GM19467 (cell line): ENCODE data around the gene TOX4.
"Not testable (repeated sequence)": the region's sequence is repeated elsewhere in the genome, so short reads cannot be mapped to it uniquely, and the experiment has no call there.

Source experiments
- ATAC-seq: cut with Tn5 transposase; IDR thresholded peaks from one replicate; pipeline ENCODE4 v1.9.1; 2021; ENCODE audit warnings: mild to moderate bottlenecking, moderate library complexity; ENCODE audit not compliant: unreplicated experiment

The TOX4 gene

GRCh38 chr14:21533294-21533693, 56.3 kb downstream of the TOX4 start:
- ATAC-seq, result no peak

GRCh38 chr14:21534576-21534975, 57.6 kb downstream of the TOX4 start:
- no peak for ATAC-seq

DNA sequence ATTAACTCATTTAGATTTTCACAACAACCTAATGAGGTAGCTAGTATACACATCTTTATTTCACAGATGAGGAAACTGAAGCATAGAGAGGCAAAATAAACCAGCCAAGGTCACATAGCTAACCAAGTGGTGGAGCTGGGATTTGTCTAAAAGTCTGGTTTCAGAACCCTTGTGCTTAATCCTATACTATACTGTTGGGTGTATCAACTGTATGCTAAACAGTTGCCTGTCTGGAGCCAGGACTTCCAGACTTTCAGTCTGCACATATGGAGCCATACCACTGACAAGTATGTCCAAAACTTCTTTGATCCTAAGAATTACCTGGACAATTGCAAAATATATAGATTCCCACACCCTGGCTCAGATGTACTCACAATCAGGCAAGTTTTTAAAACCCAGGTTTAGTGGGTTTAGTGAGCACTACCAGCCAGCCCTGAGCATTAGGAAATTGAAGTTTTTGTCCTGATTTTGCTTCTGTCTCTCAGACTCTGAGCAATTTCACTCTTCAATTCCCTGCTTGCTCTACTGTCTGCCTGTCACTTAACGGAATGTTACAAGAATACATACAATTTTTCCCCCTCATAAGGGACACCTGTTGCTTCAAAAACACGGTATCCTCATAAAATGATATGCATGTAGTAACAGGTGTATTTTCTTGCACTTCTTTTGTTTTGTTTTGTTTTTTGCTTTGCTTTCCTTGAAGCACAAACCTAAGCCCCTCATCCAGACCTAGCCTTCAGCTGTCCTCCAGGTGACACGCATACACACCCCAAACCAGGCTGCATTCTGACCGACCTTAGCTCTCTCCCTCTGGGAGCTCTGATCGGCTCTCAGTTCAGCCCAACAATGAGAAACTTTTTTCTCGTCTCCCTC, 58.8 kb downstream of the TOX4 start:
- no peak for ATAC-seq

GRCh38 chr14:21536418-21537089, 59.6 kb downstream of the TOX4 start:
- ATAC-seq, result no peak

- ATAC-seq, result no peak
These were observed 60.1 kb downstream of the TOX4 start for GRCh38 chr14:21537090-21537424.

- no peak for ATAC-seq
These were observed 62.4 kb downstream of the TOX4 start for GRCh38 chr14:21539189-21539940.

DNA sequence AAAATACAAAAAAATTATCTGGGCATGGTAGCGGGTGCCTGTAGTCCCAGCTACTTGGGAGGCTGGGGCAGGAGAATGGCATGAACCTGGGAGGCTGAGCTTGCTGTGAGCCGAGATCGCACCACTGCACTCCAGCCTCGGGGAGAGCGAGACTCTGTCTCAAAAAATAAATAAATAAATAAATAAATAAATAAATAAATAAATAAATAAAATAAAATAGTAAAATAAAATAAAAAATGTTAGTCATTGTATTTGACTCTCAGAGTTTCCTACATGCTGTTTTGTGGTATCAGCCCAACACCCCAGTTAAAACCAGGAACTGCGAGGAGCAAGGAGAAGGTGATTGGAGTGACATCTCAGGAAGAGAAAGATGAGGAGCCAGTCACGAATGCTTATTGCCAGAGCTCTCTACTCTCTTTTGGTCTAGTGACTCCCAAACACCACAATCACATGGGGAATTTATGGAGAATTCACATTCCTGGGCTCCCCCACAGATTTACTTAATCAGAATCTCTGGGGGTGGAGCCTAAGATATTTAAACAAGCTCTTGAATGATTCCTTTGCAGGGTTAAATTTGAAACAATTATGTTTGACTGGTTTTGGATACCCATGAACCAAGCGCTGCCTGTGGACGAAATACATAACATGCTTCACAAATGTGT, 64.5 kb downstream of the TOX4 start:
- no peak for ATAC-seq

DNA sequence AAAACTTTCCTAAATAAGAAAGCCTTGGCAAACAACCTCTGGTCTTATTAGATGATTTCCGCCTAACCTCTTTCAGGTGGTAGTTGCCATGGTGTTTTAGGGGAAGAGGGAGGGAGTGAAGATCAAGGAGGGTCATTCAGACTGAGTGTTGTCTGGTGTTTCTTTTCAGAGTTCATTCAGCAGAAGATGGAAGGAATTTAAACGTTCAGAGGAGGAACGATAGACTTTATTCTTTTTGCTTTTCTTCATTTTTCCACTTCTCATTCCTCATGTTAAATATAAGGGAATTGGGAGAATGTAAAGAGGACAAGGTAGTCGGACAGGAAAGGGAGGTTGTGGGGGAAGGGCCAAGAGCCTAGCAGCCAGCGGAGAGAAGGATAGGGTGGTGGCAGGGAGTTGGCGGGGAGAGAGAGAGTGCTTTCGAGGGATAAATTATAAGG, 66.5 kb downstream of the TOX4 start:
- no peak for ATAC-seq

- ATAC-seq, result no peak
These were observed 67.0 kb downstream of the TOX4 start for GRCh38 chr14:21543963-21544362.

DNA sequence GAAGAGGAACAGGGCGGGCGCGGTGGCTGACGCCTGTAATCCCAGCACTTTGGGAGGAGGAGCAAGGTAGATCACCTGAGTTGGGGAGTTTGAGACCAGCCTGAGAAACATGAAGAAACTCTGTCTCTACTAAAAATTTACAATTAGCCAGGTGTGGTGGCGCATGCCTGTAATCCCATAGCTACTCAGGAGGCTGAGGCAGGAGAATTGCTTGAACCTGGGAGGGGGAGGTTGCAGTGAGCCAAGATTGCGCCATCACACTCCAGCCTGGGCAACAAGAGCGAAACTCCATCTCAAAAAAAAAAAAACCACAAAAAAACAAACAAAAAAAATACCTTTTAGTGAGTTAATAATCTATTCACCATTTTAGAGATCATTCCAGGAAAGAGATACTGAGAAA, 67.6 kb downstream of the TOX4 start:
- ATAC-seq, result not testable (repeated sequence)
